ENCODE measurements around the gene PRUNE2.

PRUNE2 gene

DNA sequence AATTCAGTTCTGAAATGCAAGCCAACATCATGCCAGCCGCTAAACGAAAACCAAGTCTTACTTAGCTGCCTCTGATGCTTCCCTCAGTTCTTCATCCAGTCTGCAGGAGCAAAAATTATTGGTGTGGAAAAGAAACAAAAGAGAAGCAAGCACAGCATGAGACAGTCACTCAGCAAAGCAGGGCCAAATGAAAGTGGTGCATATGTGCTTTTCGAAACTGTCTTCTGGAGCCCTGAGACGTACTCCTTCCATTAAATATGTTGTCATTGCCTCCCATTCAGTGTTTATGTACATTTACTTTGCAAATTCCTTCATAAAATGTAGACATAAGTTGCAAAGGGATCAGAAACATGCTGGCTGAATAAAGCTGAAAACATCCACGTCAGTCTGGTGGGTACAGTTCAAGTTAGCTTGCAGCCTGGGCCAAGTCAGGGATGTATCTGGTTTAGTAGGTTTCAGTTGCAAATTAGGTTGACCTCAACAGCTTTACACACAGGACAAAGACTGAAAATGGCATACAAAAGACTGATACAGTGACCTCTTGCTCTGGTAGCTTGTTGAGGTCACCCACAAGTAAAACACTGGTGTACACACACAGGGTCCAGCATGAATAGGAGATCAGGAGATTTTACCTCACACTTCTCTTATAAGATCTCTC, 281.4 kb downstream of the PRUNE2 start:
- no peak for DNase-seq

DNA sequence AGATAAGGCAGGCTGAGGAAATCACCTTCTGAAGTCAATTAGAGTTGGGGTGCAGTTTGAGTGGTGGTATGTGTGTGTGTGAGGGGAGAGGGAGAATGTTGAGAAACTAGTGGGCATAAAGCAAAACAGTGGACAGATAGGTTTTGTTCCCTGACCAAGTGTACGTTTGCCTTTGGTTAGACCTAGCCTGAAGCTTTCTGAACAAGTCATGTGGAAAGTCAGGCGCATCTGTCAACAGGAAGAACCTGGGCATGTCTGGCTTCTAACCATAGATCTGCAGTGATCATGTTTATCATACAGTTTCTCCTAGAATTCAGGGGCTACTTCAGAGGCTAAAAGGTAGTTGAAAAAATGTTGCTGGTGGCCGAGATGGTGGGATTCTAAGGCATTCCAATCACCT, 284.9 kb downstream of the PRUNE2 start:
- DNase-seq: no peak

DNA sequence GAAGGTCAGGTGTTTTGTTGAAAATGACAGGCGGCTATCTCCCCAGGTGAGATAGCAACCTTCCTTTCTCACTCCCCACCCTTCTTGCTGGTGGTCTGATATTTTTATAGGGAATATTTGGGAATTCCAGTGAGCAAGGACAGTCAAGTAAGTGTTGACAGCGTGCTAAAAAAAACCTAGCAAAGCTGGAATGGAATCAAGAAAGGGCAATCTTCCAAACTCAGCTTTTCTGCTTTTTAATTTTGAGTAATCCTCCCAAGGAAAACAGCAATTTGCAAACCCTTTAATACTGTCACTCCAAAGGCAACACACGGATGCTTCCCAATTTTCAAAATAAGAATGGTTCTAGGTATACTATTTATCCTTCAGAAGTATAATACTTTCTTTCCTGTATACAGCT, 285.3 kb downstream of the PRUNE2 start:
- no peak for DNase-seq

DNA sequence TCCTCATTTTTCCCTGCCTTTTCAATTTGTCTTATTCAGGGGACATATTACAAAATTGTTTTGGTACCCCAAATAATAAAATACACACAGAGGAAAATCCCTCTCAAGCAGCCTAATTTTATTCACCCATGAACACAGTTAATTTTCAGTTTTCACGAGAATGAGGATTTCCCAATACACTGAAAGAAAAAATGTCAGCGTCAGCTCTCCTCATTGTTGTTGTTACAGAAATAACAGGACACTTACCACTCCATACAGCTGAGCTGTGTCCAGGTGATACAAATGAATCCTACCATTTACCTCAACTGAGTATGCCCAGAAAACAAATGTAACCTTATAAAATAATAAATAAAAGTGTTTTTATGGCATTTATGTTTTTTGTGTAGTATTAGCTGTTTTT, 286.3 kb downstream of the PRUNE2 start:
- DNase-seq: no peak

DNA sequence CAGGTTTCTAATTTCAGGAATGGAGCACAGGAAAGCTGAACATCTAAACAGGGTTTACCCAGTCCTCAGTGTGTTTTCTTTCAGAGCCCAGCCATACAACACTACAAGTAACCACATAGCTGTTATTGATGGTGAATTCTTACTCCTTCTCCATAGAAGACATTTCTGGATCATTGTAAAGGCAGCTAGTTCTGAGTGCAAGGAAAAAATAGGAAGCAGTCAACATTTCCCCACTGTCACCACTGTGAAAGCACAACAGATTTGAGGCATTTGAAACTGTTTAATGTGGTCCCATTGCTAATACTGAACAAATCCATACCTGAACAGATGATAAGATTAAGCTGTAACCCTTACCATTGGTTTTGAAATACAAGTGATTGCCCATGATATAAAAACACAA, 286.7 kb downstream of the PRUNE2 start:
- no peak for DNase-seq

DNA sequence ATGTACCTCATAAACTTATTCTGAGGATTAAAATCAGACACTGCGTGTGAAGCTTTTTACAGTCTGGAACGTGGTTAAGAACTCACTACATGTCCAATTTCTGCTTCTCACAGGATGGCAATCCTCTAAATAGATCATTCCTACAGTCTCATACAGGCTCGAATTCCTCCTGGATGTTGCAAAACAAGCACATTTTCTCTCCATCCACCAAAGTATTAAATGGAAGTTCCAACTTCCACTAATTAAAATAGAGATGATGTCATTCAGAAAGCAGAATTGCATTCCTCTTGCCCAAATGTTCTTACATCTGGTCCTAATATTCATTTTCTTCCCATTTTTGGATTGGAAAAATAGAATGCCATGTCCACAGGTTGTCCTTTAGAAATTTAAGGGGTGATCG, 287.2 kb downstream of the PRUNE2 start:
- DNase-seq: no peak

DNA sequence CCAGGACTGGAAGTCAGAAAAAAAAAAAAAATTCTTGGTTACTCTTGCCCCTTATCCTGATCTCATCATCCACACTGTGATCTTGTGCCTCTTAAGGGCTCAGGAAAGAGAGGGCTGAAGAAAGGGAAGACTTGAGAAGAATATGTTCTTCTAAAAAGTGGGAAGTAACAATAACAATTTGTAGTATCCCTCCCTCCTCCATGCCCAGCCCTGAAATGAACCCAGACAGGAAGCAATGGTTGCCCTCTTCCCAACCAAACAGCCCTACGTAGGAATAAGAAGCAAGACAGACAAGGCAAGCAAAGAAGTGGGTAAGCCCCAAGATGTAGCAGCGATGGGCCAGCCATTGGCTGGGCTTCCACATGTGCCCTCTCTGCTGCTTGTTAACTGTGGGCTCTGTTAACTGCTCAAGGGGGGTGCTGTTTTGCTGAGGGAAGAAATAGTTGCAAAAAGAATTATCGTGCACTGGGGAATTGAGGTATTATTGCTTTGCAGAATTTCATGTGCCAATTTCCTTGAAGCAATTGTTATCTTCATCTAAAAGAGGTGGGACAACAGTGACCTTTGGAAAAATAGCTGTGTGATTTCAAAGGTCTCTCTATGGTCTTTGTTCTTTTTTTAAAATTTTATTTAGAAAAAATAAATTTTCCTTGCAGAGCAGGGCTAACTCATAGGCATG, 288.3 kb downstream of the PRUNE2 start:
- no peak for DNase-seq

DNA sequence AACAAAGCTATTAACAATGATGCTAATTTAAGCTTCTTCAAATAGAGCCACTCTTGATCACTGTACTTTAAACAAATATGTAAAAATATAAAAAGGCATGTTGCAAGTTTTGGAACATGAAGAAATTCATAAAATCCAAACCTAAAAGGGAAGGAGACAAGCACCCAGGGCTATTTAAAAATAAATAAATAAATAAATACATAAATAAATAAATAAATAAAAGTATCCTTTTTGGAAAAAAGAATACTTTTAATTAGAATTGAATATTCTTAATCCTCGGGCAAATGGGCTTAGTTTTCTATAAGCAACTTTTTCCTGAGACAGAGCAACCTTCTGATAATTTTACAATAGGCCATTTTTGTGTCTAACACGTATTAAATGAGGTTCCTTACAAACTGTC, 289.1 kb downstream of the PRUNE2 start:
- no peak for DNase-seq

DNA sequence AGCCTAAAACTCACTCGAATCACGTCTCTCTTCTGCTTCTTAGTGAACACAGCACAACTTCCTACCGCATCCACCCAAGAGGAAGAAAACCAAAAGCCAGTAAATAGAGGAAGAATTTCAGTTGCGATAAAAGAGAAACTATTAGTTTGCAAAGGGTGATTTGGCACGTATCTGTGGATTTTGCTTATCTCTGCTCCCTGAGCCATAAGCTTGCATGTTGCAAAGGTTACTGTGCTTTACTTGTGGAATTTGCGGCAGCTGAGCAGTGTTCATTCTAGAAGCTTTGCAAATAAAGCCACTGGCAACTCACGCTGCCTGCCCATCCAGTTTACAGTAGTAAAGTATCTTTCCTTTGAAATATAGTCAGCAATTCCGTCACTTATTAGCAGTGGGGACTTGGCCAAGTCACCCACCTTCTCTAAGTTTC, 290.7 kb downstream of the PRUNE2 start:
- no peak for DNase-seq

DNA sequence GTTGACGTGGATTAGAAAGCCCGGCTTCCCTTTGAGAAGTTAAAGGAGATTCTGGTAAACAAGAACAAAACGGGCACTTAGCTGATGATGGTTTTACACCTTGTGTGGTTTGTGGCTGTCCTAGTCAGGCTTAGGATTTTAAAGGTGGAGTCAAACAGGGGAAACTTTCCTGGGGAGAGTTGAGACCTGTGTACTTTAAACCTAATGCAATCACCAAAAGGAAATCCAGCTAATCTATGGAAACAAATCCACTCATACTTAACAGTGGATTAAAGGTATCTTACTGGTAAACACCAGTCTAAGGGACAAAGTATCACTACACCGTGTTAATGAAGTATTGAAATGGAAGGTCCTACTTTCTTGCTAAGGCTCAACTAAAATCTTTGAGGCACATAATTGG, 291.9 kb downstream of the PRUNE2 start:
- DNase-seq: no peak

DNA sequence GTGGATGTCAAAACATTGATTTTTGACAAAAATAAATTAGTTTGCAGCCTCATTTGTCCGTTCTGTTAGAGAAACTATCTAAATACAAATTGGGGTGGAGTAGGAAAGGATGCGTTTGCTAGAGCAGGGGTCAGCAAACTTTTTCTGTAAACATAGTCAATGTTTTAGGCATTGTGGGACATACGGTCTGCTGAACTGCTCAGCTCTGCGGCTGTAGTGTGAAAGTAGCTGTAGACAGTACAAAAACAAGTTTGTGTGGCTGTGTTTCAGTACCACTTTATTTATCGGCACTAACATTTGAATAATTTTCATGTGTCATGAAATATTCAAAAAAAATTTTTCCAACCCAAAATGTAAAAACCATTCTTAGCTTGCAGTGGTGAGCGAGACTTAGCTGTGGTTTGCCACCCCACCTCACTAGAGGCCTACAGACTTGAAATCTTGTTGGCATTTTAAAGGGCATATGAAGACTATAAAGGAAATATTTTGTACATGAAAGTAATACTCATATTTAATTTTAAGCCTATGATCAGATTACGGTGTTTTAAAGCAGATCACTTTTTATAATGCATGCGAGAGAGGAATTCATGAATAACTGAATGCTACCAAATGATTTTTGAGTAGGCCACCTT, 292.6 kb downstream of the PRUNE2 start:
- DNase-seq: no peak

DNA sequence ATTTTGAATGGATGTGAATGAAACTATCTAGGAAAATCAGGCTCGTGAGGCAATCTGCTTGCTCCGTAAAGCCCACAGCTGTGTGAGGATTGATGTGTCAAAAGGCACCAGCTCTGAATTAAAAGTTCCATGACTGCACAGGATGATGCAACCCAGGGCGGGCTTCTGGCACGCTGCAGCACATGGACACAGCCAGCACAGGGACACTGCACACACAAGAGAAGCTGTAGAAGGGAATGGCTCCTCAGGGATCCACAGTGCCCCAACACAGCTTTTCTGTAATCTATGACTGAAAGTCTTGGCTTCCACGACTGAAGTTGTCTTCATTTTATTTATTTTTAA, 295.9 kb downstream of the PRUNE2 start:
- no peak for DNase-seq

DNA sequence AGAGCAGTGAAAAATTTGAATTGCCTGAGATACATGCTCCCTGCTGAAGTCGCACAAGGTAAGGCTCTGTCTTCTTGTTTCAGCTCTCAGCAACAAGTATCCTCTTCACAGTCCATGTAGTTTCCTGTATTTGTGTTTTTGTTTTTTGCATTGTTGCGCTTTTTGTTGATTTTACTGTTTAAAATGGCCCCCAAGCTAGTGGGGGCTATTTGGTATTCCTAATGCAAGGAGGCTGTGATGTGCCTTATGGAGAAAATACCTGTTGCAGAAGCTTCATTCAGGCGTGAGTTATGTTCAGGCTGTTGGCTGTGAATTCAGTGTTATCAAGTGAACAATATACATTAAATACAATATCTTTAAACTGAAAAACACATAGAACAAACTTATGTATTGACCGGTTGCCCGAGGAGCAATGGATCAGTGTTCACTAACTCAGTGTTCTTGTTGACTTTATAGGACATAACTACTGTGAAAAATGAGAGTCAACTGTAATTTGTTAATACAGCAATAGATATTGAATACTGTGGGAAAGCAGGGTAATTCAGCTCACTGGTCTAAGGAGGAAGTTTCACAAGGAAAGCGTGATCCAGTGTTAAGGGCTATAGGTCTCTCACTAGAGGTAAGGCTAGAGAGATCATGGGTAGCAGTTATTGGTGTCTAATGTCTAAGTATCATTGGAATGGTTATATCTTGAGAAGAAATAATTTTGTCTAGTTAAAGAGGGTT, 296.5 kb downstream of the PRUNE2 start:
- no peak for DNase-seq

DNA sequence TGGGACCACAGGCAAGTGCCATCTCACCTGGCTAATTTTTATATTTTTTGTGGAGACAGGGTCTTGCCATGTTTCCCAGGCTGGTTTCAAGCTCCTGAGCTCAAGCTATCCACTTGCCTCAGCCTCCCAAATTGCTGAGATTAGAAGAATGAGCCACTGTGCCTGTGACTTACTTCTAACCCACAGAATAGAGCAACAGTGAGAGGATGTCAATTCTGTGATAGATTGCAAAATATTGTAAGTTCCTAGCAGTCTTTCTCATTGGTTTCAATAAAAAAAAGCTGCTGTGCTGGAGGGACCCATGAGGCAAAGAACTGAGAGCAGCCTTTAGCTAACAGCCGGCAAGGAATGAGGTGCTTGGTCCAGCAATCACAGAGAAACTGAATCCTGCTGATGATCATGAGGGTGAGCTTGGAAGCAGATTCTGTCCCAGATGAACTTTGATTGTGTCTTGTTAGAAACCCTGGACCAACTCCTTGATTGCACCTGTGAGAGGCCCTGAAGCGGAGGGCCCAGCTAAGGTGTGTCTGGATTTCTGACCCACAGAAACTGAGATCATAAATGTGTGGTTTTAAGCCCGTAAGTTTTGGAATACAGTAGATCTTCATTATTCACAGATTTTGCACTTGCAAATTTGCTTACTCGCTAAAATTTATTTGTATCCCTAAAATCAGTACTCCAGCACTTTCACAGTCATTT, 297.2 kb downstream of the PRUNE2 start:
- DNase-seq: no peak

DNA sequence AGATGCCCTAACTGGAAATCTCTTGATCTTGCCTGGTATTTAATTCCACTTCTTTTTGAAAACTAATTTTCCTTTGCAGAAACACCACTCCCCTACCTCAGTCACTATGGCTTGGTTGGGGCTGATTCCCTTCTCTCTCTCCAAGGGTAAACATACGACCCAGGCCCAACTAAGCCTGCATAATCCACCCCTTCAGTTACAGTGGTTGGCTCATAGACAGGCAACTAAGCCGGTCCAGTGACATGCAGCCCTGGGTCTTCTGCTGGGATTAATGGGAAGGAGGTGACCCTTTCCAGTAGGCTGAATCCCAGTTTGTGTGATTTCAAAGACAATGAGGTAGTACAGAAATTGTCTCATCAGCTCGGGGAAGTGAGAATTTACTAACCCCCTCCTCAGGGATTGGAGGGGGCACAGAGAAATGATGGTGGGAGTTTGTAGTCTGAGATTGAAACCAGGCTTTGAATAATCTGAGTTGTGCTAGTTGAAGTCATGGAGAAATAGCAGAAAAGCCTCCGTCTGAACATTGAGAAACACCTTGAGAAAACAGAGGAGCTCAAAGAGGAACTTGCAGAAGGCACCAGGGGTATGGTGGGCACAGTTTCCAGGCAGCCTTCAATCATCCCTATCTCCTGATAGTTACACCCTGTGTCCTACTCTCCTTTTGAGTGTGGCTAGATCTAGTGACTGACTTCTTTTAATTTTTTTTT, 298.0 kb downstream of the PRUNE2 start:
- DNase-seq: no peak

DNA sequence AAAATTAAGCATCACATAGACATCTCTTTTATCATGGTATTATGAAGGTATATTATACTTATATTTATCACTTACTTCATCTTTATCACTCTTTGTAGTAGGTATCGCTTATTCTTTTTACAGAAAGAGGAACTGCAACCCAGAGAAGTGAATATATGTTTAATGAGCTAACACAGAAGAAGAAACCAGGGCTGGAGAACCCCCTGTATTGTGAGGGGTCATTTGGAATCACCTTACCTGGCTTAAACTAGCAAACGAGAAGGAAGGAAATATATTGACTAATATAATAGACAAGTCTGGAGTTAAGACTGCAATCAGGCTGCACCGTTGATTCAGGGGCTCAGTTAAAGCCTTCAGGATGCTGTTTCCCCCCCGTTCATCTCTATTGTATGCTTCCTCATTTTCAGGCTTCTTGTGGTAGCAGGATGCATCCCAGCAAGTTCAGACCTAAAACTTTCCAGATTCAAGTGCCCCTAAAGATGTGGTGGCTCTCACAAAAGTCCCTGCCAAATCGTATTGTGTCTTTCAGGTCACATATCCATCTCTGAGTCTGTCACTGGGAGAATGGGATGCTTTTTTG, 300.5 kb downstream of the PRUNE2 start:
- no peak for DNase-seq

DNA sequence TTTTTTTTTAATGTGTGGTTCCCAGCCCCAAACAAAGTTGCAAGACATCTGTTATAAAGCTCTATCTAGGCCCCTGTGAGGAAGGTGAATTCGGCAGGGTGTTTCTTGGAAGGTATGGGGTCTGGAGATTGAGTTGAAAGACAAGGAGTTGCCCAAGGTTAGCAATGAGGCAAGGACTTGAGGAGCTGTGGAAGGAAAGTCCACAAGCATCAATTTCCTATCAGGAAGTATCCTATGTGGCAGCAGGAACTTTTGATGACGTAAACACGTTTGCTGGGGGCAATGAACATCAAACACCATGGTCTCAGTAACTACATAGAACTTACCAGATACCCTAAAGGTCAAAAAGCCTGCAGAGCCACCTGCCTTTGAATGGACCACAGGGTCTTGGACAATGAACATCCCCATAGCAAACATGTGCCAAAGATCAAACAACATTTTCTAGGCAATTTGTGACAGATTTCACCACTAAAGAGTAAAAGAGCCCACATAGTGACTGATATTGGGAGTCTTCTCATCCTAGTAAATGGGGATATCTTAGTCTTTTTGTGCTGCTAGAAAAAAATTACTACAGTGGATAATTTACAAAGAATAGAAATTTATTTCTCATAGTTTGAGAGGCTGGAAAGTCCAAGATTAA, 301.9 kb downstream of the PRUNE2 start:
- DNase-seq: no peak

DNA sequence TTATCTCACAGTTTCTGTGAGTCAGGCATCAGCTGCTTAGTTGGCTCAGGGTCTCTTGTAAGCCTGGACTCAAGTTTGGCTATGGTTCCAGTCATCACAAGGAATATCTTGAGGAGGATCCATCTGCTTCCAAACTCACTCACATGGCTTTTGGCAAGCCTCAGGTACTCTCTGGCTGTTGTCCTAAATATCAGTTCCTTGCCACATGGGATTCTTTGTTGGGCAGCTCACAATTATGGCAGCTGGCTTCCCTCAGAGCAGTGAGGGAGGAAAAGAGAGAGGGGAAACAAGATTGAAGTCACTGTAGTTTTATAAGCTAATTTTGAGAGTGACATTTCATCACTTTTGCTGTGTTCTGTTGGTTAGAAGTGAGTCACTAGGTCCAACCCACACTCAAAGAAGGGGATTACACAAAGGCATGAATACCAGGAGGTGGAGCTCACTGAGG, 302.4 kb downstream of the PRUNE2 start:
- no peak for DNase-seq

DNA sequence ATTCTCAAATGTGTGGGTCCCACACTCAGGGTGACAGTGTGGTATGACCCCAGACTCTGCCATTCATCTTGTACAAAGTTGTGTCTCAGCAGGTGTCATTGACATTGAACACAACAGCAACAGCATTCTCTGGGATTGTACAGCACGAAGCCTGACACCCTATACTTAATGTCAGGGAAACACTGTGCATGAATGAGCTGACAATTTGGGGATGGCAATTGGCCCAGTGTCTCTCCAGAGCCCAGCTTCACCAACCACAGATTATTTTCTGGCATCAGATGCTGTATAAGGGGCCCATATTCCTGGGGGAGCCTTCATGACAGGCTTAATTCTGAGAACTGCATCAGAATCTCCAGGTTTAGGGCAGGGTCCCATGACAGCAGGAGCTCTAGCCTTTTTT, 303.7 kb downstream of the PRUNE2 start:
- DNase-seq: no peak

DNA sequence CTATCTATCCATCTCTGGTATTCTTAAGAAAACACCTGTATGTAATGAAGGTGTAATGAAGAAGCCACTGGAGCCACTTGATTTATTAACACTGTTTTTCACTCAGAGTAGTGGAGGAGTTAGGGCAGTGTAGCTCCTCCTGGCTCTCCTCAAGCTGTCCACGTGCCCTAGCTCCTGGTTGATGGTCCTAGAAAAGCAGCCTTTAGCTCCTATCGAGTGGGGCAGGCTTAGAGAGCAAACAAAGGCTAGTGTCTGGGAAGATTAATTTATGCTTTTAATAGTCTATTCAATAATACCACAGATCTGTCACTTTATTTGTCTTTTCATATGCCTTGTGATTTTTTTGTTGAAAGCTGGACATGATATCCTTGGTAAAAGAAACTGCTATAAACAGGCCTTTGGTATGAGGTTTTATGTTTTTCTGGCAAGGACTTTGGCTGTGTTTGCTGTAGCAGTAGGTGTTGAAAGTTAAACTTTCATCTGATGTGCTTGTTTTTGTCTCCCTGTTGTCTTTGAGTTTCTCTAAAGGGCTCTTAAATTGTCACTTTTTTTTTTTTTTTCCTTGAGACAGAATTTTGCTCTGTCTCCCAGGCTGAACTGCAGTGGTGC, 305.8 kb downstream of the PRUNE2 start:
- DNase-seq: no peak

DNA sequence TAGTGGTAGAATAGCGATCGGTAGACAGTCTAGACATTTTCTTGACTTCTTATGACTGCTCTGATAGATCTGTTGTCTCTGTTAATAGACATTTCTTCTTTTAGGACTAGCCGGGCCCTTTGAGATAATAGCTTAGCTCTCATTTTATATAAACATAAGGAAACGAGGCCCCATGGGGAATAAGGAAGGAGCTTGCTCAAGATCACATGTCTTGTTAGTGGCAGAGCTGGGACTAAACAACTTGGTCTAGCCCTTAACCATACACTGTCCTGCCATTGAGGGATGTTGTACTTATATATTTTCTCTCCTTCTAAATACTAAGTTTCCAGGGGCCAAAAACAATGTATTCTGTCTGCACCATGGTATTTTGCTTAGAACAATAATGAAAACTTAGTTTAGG, 306.9 kb downstream of the PRUNE2 start:
- DNase-seq: no peak

Data from right kidney (tissue), 1 donor.